SK-N-SH (cell line): ENCODE results near the gene PHKB. TPM values are rescaled to one million over a fixed set of nuclear protein-coding genes. Genes with fewer than 3 reads are reported as not detected.
A peak's percentile ranks its signal among the peaks of the same experiment; 100 is the strongest.

Experiments used
- CTCF ChIA-PET: fragments of 300-600, 350-600 bp; formaldehyde crosslinking; extraction: SDS; loops from one replicate; lab custom pipeline; 2021; lab: Yijun Ruan, JAX
- POLR2A ChIA-PET: fragments of 350-600 bp; sonication (Branson Sonifier 250); formaldehyde crosslinking; extraction: SDS; loops from one replicate; lab custom pipeline; 2020; ENCODE audit warnings: antibody characterized with exemption, inconsistent platforms; lab: Yijun Ruan, JAX
- DNase-seq: peaks from one replicate; pipeline ENCODE4 v3.0.0; 2012
- H2AFZ ChIP-seq: fragments of 200-600 bp; sonication (generic); 2 replicates; pipeline ENCODE4 v1.8.1; 2016; ENCODE audit warnings: antibody characterized with exemption, mild to moderate bottlenecking, low read depth
- H3F3A ChIP-seq: fragments of 200-600 bp; sonication (generic); replicated peaks from 2 replicates; pipeline ENCODE3; 2016; ENCODE audit warnings: antibody characterized with exemption, mild to moderate bottlenecking; ENCODE audit not compliant: insufficient read depth
- H3K27ac ChIP-seq, 2 experiments: fragments of 200-500 bp in 1 of 2; fragments of 200-600 bp in 1 of 2; sonication (Bioruptor generic) in 1 of 2; sonication (generic), shearing (Covaris generic) in 1 of 2; 2 replicates each; pipeline versions ENCODE4 v1.5.1 to v1.6.1; 2014 to 2016; ENCODE audit warnings: low read depth in 2 of 2, inconsistent platforms in 1 of 2, low read length in 1 of 2, mild to moderate bottlenecking in 1 of 2, mixed read lengths in 1 of 2
- H3K27me3 ChIP-seq: fragments of 200-600 bp; sonication (generic), shearing (Covaris generic); 2 replicates; pipeline ENCODE4 v1.6.1; 2016; ENCODE audit warnings: mixed run types; ENCODE audit not compliant: insufficient read depth
- H3K36me3 ChIP-seq, 2 experiments: fragments of 200-500 bp in 1 of 2; fragments of 200-600 bp in 1 of 2; sonication (Bioruptor generic) in 1 of 2; sonication (generic) in 1 of 2; replicated peaks in 1 of 2; 2 replicates each; pipeline versions ENCODE3 to v1.5.1; 2014 to 2016; ENCODE audit warnings: low read length in 1 of 2, mild to moderate bottlenecking in 1 of 2; ENCODE audit not compliant: insufficient read depth in 2 of 2, control insufficient read depth in 1 of 2
- H3K4me1 ChIP-seq, 2 experiments: fragments of 200-500 bp in 1 of 2; fragments of 200-600 bp in 1 of 2; sonication (Bioruptor generic) in 1 of 2; sonication (generic), shearing (Covaris generic) in 1 of 2; 2 replicates each; pipeline versions ENCODE4 v1.5.1 to v1.6.1; 2014 to 2016; ENCODE audit warnings: low read depth in 1 of 2, low read length in 1 of 2, mixed run types in 1 of 2; ENCODE audit not compliant: insufficient read depth in 2 of 2, control insufficient read depth in 1 of 2
- H3K4me2 ChIP-seq: fragments of 200-600 bp; sonication (generic), shearing (Covaris generic); 2 replicates; pipeline ENCODE4 v1.6.1; 2017; ENCODE audit warnings: mixed run types
- H3K4me3 ChIP-seq, 2 experiments: fragments of 200-500 bp in 1 of 2; fragments of 200-600 bp in 1 of 2; sonication (Bioruptor generic) in 1 of 2; sonication (generic), shearing (Covaris generic) in 1 of 2; 2 replicates each; pipeline versions ENCODE4 v1.5.1 to v1.8.1; 2014 to 2016; ENCODE audit warnings: low read depth in 2 of 2, inconsistent platforms in 1 of 2, low read length in 1 of 2, mild to moderate bottlenecking in 1 of 2, mixed read lengths in 1 of 2, moderate library complexity in 1 of 2
- H3K79me2 ChIP-seq: fragments of 200-600 bp; sonication (generic); 2 replicates; pipeline ENCODE4 v1.8.1; 2017; ENCODE audit warnings: mild to moderate bottlenecking; ENCODE audit not compliant: insufficient read depth
- H3K9ac ChIP-seq: fragments of 200-600 bp; sonication (generic); 2 replicates; pipeline ENCODE4 v1.6.1; 2017; ENCODE audit warnings: mixed run types
- H3K9me2 ChIP-seq: fragments of 200-600 bp; sonication (generic); 2 replicates; pipeline ENCODE4 v1.6.1; 2017; ENCODE audit warnings: mixed run types
- H3K9me3 ChIP-seq: fragments of 200-600 bp; sonication (generic); 2 replicates; pipeline ENCODE4 v1.6.1; 2017; ENCODE audit warnings: mixed run types, mild to moderate bottlenecking, moderate library complexity
- H4K20me1 ChIP-seq: fragments of 200-600 bp; sonication (generic); 2 replicates; pipeline ENCODE4 v1.6.1; 2017; ENCODE audit warnings: mild to moderate bottlenecking, mixed run types; ENCODE audit not compliant: insufficient read depth
- CTCF ChIP-seq: fragments of 200-600 bp; sonication (generic); IDR thresholded peaks from 2 replicates; pipeline ENCODE4 v1.6.1; 2017; ENCODE audit warnings: antibody characterized with exemption, mild to moderate bottlenecking, moderate library complexity
- ELF1 ChIP-seq: IDR thresholded peaks from 2 replicates; pipeline ENCODE4 v1.4.0; 2012
- EP300 ChIP-seq, 2 experiments: IDR thresholded peaks; 2 replicates each; pipeline versions ENCODE4 v1.4.0 to v1.6.1; 2012; ENCODE audit warnings: borderline replicate concordance in 1 of 2, low read depth in 1 of 2, low read length in 1 of 2
- FOXJ3 ChIP-seq: sonication (generic); formaldehyde crosslinking; IDR thresholded peaks from 2 replicates; pipeline ENCODE4 v1.5.1; 2020; ENCODE audit warnings: mild to moderate bottlenecking, missing genetic modification reagents
- FOXM1 ChIP-seq: IDR thresholded peaks from 2 replicates; pipeline ENCODE4 v1.4.0; 2012; ENCODE audit warnings: low read depth, mild to moderate bottlenecking
- GABPA ChIP-seq: IDR thresholded peaks from 2 replicates; pipeline ENCODE4 v1.4.0; 2012; ENCODE audit warnings: low read depth, mild to moderate bottlenecking
- GATA2 ChIP-seq: sonication (generic); formaldehyde crosslinking; IDR thresholded peaks from 2 replicates; pipeline ENCODE4 v1.5.0; 2020; ENCODE audit warnings: mild to moderate bottlenecking, missing genetic modification reagents
- MXI1 ChIP-seq: IDR thresholded peaks from 2 replicates; pipeline ENCODE4 v1.6.1; 2012; ENCODE audit warnings: mild to moderate bottlenecking, low read depth, low read length, improper control_type of control experiment
- RAD21 ChIP-seq: IDR thresholded peaks from 2 replicates; pipeline ENCODE4 v1.6.1; 2012; ENCODE audit warnings: mild to moderate bottlenecking, low read length
- RCOR1 ChIP-seq: fragments of 150-350 bp; IDR thresholded peaks from 2 replicates; pipeline ENCODE4 v1.6.1; 2017; ENCODE audit warnings: antibody characterized with exemption, low read length
- RFX5 ChIP-seq: IDR thresholded peaks from 2 replicates; pipeline ENCODE4 v1.6.1; 2012; ENCODE audit warnings: mild to moderate bottlenecking, improper control_type of control experiment, low read length
- SMC3 ChIP-seq: IDR thresholded peaks from 2 replicates; pipeline ENCODE4 v1.6.1; 2012; ENCODE audit warnings: low read depth, low read length, improper control_type of control experiment
- TCF12 ChIP-seq: IDR thresholded peaks from 2 replicates; pipeline ENCODE4 v1.4.0; 2012
- TEAD4 ChIP-seq: IDR thresholded peaks from 2 replicates; pipeline ENCODE4 v1.4.0; 2012; ENCODE audit warnings: mild to moderate bottlenecking, borderline replicate concordance; ENCODE audit not compliant: insufficient read depth
- YY1 ChIP-seq: IDR thresholded peaks from 2 replicates; pipeline ENCODE4 v1.4.0; 2012; ENCODE audit warnings: low read depth, mild to moderate bottlenecking
- WGBS: methylation state at CpG from one replicate; pipeline ENCODE4 v1.1.6; 2017; ENCODE audit warnings: low lambda C conversion rate; 5-methylcytosine and 5-hydroxymethylcytosine counted together
- polyA plus RNA-seq, 3 experiments: library from polyadenylated mRNA; depleted of rRNA; stranded (reverse); fragments of >200 nt; gene quantifications; 2 replicates each; pipeline ENCODE4 v1.2.3, GENCODE V29; 2012
- TF ChIP-seq, protein P1 (sequence below): fragments of 150-350 bp; IDR thresholded peaks from 2 replicates; pipeline ENCODE4 v1.6.1; 2017; ENCODE audit warnings: antibody characterized with exemption, low read length, low read depth, borderline replicate concordance
- TF ChIP-seq, protein P2 (sequence below): IDR thresholded peaks from 2 replicates; pipeline ENCODE4 v1.4.0; 2012; ENCODE audit warnings: low read depth, borderline replicate concordance
- TF ChIP-seq, protein P3 (sequence below): IDR thresholded peaks from 2 replicates; pipeline ENCODE4 v1.4.0; 2012; ENCODE audit warnings: low read depth

The PHKB gene
- polyA plus RNA-seq, 1 of the 3 experiments (the other 2 are of a cell fraction) = 20.8 TPM

- TF ChIP-seq RCOR1 = peak; percentile 11; the same call in 1 of the 2 replicates
- TF ChIP-seq, protein P1, sequence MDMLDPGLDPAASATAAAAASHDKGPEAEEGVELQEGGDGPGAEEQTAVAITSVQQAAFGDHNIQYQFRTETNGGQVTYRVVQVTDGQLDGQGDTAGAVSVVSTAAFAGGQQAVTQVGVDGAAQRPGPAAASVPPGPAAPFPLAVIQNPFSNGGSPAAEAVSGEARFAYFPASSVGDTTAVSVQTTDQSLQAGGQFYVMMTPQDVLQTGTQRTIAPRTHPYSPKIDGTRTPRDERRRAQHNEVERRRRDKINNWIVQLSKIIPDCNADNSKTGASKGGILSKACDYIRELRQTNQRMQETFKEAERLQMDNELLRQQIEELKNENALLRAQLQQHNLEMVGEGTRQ = no peak
- TF ChIP-seq EP300 (IDR thresholded peaks at IDR 0.05; ENCODE audit: borderline replicate concordance in 1 of 2, low read depth in 1 of 2, low read length in 1 of 2) = peak in 1 of 2 experiments; percentile 74; a peak in 2 of 4 replicates
- peak; percentile 81 for TF ChIP-seq GATA2 (CRISPR knock-in tag)
- TF ChIP-seq, all 33 proteins: peak for 3
- Histone ChIP-seq H3K9me2 (no peaks in the 10 kb centered on the region), H3K4me1 (peaks cover 0 to 14% of the 10 kb centered on the region in 2 experiments; a peak in 2 of 4 replicates), H3K9me3 (no peaks in the 10 kb centered on the region), H2AFZ (no peak overlapping the region), H3K27me3 (no peaks in the 10 kb centered on the region), H3F3A (no peaks in the 10 kb centered on the region), H3K79me2 (no peaks in the 10 kb centered on the region), H3K4me3 (no peak overlapping the region), H3K9ac (no peak overlapping the region), H4K20me1 (no peaks in the 10 kb centered on the region), H3K27ac (no peak overlapping the region; a peak in 1 of 4 replicates), H3K4me2 (no peak overlapping the region), H3K36me3 (no peaks in the 10 kb centered on the region)
- DNase-seq = no peak
- ChIA-PET POLR2A (no interaction called here), CTCF (interaction anchor here (0.9 to 1.4 kb wide), 4 partner anchors 11 to 449 kb away, joined by 3 read pairs; no protein-coding TSS in a partner anchor)
- 43% methylated on average over 2 of the region's 2 CpGs for WGBS
These were observed 254.4 kb downstream of the PHKB start for GRCh38 chr16:47715442-47716083.

DNA sequence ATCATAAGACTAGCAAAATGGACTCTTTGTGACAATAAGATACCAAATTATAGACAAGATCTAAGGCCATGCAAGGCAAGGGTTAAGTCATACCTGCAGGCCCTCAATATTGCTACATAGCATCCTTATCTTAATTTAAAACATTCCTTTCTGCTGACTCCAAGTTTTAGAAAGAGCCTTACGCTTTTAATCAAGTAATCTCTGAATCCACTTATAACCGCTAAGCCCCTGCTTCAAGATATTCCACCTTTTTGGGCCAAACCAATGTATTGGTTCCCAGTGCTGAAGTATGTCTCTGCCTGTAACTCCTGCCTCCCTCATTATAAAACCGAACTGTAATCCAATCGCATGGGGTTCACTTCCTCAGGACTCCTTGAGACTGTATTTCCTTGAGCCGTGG lies 255.4 kb downstream of the PHKB start:
- CTCF ChIA-PET = no interaction called here
- POLR2A ChIA-PET = no interaction called here
- Histone ChIP-seq H3K36me3 (no peaks in the 10 kb centered on the region), H4K20me1 (no peaks in the 10 kb centered on the region), H3F3A (no peaks in the 10 kb centered on the region), H3K9me2 (no peaks in the 10 kb centered on the region), H3K9ac (no peak overlapping the region), H2AFZ (no peak overlapping the region), H3K27me3 (no peaks in the 10 kb centered on the region), H3K9me3 (no peaks in the 10 kb centered on the region), H3K4me3 (no peak overlapping the region), H3K27ac (no peak overlapping the region), H3K4me2 (no peak overlapping the region), H3K4me1 (peaks cover 0 to 14% of the 10 kb centered on the region in 2 experiments; a peak in 2 of 4 replicates), H3K79me2 (no peaks in the 10 kb centered on the region)
- DNase-seq = no peak
- TF ChIP-seq RFX5 = no peak
- TF ChIP-seq MXI1 = no peak
- no peak for TF ChIP-seq TEAD4
- no peak for TF ChIP-seq GABPA
- no peak for TF ChIP-seq RCOR1
- TF ChIP-seq CTCF = no peak
- TF ChIP-seq, protein P1 = no peak
- TF ChIP-seq RAD21 = no peak
- no peak for TF ChIP-seq FOXM1
- TF ChIP-seq, protein P2, sequence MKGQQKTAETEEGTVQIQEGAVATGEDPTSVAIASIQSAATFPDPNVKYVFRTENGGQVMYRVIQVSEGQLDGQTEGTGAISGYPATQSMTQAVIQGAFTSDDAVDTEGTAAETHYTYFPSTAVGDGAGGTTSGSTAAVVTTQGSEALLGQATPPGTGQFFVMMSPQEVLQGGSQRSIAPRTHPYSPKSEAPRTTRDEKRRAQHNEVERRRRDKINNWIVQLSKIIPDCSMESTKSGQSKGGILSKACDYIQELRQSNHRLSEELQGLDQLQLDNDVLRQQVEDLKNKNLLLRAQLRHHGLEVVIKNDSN = no peak
- no peak for TF ChIP-seq TCF12
- TF ChIP-seq SMC3 = no peak
- TF ChIP-seq, protein P3, sequence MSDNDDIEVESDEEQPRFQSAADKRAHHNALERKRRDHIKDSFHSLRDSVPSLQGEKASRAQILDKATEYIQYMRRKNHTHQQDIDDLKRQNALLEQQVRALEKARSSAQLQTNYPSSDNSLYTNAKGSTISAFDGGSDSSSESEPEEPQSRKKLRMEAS = no peak
- no peak for TF ChIP-seq ELF1
- TF ChIP-seq YY1 = no peak
- no peak for TF ChIP-seq FOXJ3 (CRISPR knock-in tag)
- WGBS = 86% methylated on average over 5 of the region's 5 CpGs
